Sigmoid colon (tissue), 4 donors: Measurements from ENCODE around the gene P2RX3.

Experiments used
- EP300 ChIP-seq, 4 donors: sonication (generic); formaldehyde crosslinking; IDR thresholded peaks; one replicate each; pipeline ENCODE4 v1.6.1; 2017; ENCODE audit warnings: antibody characterized with exemption in 4 of 4
- POLR2A ChIP-seq, 2 donors: fragments of 450-650 bp; IDR thresholded peaks; one replicate each; pipeline ENCODE4 v1.6.1; 2016; ENCODE audit warnings: antibody characterized with exemption in 2 of 2, mild to moderate bottlenecking in 2 of 2, moderate library complexity in 2 of 2
- POLR2AphosphoS5 ChIP-seq, 4 donors: sonication (generic); formaldehyde crosslinking; IDR thresholded peaks; one replicate each; pipeline ENCODE4 v1.6.1; 2017; ENCODE audit warnings: antibody characterized with exemption in 4 of 4
- TF ChIP-seq, protein P1 (sequence below), 4 experiments: fragments of 450-650 bp in 3 of 4; fragments of 200-600 bp in 1 of 4; IDR thresholded peaks; one replicate each; pipeline ENCODE4 v1.5.1; 2016 to 2019; ENCODE audit warnings: antibody characterized with exemption in 4 of 4, mild to moderate bottlenecking in 3 of 4, moderate library complexity in 2 of 4

DNA sequence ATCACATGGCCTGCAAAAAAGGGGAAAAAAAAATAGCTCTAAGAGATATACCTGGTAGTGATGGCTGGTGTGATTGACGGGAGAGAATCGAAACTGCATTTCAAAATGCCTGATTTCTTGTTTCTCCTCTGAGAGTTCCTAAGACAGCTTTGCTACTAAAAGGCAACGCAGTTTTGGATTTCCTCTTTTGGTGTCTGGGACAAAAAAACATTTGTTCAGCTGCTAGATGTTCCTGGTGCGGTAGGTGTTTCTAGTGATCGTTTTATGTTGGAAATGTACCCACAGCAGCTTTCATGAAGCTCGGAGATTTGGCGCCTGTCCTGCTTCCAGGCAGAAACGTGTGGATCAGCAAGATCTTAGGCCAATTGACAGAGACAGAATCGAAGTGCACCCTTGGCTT, 18.1 kb downstream of the P2RX3 start:
- no peak for TF ChIP-seq POLR2AphosphoS5 (IDR thresholded peaks at IDR 0.05)
- no peak for TF ChIP-seq POLR2A (IDR thresholded peaks at IDR 0.05)
- TF ChIP-seq, protein P1, sequence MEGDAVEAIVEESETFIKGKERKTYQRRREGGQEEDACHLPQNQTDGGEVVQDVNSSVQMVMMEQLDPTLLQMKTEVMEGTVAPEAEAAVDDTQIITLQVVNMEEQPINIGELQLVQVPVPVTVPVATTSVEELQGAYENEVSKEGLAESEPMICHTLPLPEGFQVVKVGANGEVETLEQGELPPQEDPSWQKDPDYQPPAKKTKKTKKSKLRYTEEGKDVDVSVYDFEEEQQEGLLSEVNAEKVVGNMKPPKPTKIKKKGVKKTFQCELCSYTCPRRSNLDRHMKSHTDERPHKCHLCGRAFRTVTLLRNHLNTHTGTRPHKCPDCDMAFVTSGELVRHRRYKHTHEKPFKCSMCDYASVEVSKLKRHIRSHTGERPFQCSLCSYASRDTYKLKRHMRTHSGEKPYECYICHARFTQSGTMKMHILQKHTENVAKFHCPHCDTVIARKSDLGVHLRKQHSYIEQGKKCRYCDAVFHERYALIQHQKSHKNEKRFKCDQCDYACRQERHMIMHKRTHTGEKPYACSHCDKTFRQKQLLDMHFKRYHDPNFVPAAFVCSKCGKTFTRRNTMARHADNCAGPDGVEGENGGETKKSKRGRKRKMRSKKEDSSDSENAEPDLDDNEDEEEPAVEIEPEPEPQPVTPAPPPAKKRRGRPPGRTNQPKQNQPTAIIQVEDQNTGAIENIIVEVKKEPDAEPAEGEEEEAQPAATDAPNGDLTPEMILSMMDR (IDR thresholded peaks at IDR 0.05): no peak
- no peak for TF ChIP-seq EP300 (IDR thresholded peaks at IDR 0.05)
